Right kidney (tissue), 1 donor: ENCODE data around the gene DOCK7.
"Not testable (repeated sequence)": the region's sequence is repeated elsewhere in the genome, so short reads cannot be mapped to it uniquely, and the experiment has no call there.

Source experiments
- DNase-seq: peaks from one replicate; pipeline ENCODE4 v3.0.0-alpha.2; 2016

The DOCK7 gene

GRCh38 chr1:62539028-62539447 lies 149.1 kb downstream of the DOCK7 start:
- DNase-seq = no peak

- DNase-seq = no peak
Measured at GRCh38 chr1:62536865-62537264, 151.3 kb downstream of the DOCK7 start.

GRCh38 chr1:62530516-62531154 lies 157.6 kb downstream of the DOCK7 start:
- DNase-seq = no peak

GRCh38 chr1:62529227-62529626 lies 159.0 kb downstream of the DOCK7 start:
- no peak for DNase-seq

- no peak for DNase-seq
Measured at GRCh38 chr1:62528015-62528414, 160.2 kb downstream of the DOCK7 start.

- not testable (repeated sequence) for DNase-seq
Measured at GRCh38 chr1:62527346-62527745, 160.8 kb downstream of the DOCK7 start.

- no peak for DNase-seq
Measured at GRCh38 chr1:62523860-62524259, 164.3 kb downstream of the DOCK7 start.

- no peak for DNase-seq
Measured at GRCh38 chr1:62516600-62516999, 171.6 kb downstream of the DOCK7 start.

- DNase-seq = no peak
Measured at GRCh38 chr1:62514746-62515423, 173.3 kb downstream of the DOCK7 start.

- no peak for DNase-seq
Measured at GRCh38 chr1:62513013-62513412, 175.2 kb downstream of the DOCK7 start.

- no peak for DNase-seq
Measured at GRCh38 chr1:62509028-62509427, 179.2 kb downstream of the DOCK7 start.

GRCh38 chr1:62508187-62508758 lies 179.9 kb downstream of the DOCK7 start:
- DNase-seq = no peak

- no peak for DNase-seq
Measured at GRCh38 chr1:62500210-62500609, 188.0 kb downstream of the DOCK7 start.

GRCh38 chr1:62494137-62494536 lies 194.0 kb downstream of the DOCK7 start:
- DNase-seq = no peak

GRCh38 chr1:62493656-62494055 lies 194.5 kb downstream of the DOCK7 start:
- no peak for DNase-seq

- no peak for DNase-seq
Measured at GRCh38 chr1:62492521-62492920, 195.7 kb downstream of the DOCK7 start.

- DNase-seq = no peak
Measured at GRCh38 chr1:62487956-62488355, 200.2 kb downstream of the DOCK7 start.

GRCh38 chr1:62484824-62485468 lies 203.2 kb downstream of the DOCK7 start:
- DNase-seq = no peak

GRCh38 chr1:62481681-62482080 lies 206.5 kb downstream of the DOCK7 start:
- no peak for DNase-seq

GRCh38 chr1:62476525-62477219 lies 211.5 kb downstream of the DOCK7 start:
- DNase-seq = no peak

GRCh38 chr1:62467092-62467491 lies 221.1 kb downstream of the DOCK7 start:
- no peak for DNase-seq

GRCh38 chr1:62462370-62462769 lies 225.8 kb downstream of the DOCK7 start:
- no peak for DNase-seq

GRCh38 chr1:62457955-62458354 lies 230.2 kb downstream of the DOCK7 start:
- DNase-seq = no peak
